Endothelial cell of umbilical vein (primary cell): ENCODE data around the gene LMAN2. TPM values are rescaled to one million over a fixed set of nuclear protein-coding genes. Genes with fewer than 3 reads are reported as not detected.

Source experiments
- BruUV-seq: library from RNA; stranded (reverse); fragments of 400-500 nt; replicated peaks from 2 replicates; lab custom pipeline; 2021; lab: Mats Ljungman, UMichigan
- CTCF ChIA-PET: fragments of 300-600, 350-600 bp; sonication (Branson Sonifier 250); formaldehyde crosslinking; loops from one replicate; lab custom pipeline; 2021; ENCODE audit warnings: antibody characterized with exemption, inconsistent platforms; lab: Charles Lee
- POLR2A ChIA-PET: fragments of 300-600, 350-600 bp; sonication (Branson Sonifier 250); formaldehyde crosslinking; loops from one replicate; lab custom pipeline; 2021; ENCODE audit warnings: antibody characterized with exemption, inconsistent platforms; lab: Charles Lee
- DNase-seq: peaks from one replicate; pipeline ENCODE4 v3.0.0-alpha.2; 2011; ENCODE audit warnings: low read depth, low spot score
- FAIRE-seq: peaks from 2 replicates; lab custom pipeline; 2011; peaks lifted over from hg19 to GRCh38; lab: Jason Lieb, UNC
- H2AFZ ChIP-seq: 2 replicates; pipeline ENCODE4 v1.6.0; 2012; ENCODE audit warnings: low read depth, low read length, control low read depth, inconsistent platforms
- H3K27ac ChIP-seq: 2 replicates; pipeline ENCODE4 v1.5.1; 2011; ENCODE audit warnings: low read depth, mild to moderate bottlenecking, control low read depth, low read length, moderate library complexity; ENCODE audit not compliant: insufficient read depth
- H3K27me3 ChIP-seq, 2 experiments: 2 replicates each; pipeline versions ENCODE4 v1.6.0 to v1.6.1; 2011; ENCODE audit warnings: low read length in 2 of 2, mixed read lengths in 1 of 2; ENCODE audit not compliant: control insufficient read depth in 2 of 2, insufficient read depth in 2 of 2
- H3K36me3 ChIP-seq, 2 experiments: 2 replicates in 1 of 2; 3 replicates in 1 of 2; pipeline ENCODE4 v1.5.1; 2011; ENCODE audit warnings: low read length in 2 of 2, mild to moderate bottlenecking in 1 of 2, moderate library complexity in 1 of 2; ENCODE audit not compliant: control insufficient read depth in 2 of 2, insufficient read depth in 2 of 2; ENCODE audit errors: extremely low read depth in 1 of 2
- H3K4me1 ChIP-seq: 3 replicates; pipeline ENCODE4 v1.5.1; 2011; ENCODE audit warnings: mild to moderate bottlenecking, low read length; ENCODE audit not compliant: control insufficient read depth, insufficient read depth; ENCODE audit errors: extremely low read depth
- H3K4me2 ChIP-seq: 2 replicates; pipeline ENCODE4 v1.6.1; 2011; ENCODE audit warnings: low read length, control low read depth, mixed read lengths; ENCODE audit not compliant: insufficient read depth
- H3K4me3 ChIP-seq, 3 experiments: fragments of 200-600 bp in 1 of 3; sonication (generic), shearing (Covaris generic) in 1 of 3; replicated peaks in 1 of 3; 2 replicates each; pipeline ENCODE4 v1.5.1; 2011 to 2016; ENCODE audit warnings: control low read depth in 3 of 3, low read length in 3 of 3, mild to moderate bottlenecking in 2 of 3, inconsistent platforms in 1 of 3, low read depth in 1 of 3, moderate library complexity in 1 of 3; ENCODE audit not compliant: insufficient read depth in 1 of 3
- H3K79me2 ChIP-seq: 2 replicates; pipeline ENCODE4 v1.6.0; 2012; ENCODE audit warnings: low read length, inconsistent platforms; ENCODE audit not compliant: control insufficient read depth, insufficient read depth
- H3K9ac ChIP-seq: replicated peaks from 2 replicates; pipeline ENCODE3; 2011; ENCODE audit warnings: low read length, control low read depth; ENCODE audit not compliant: insufficient read depth; ENCODE audit errors: extremely low read depth
- H3K9me1 ChIP-seq: replicated peaks from 3 replicates; pipeline ENCODE4 v1.6.0; 2011; ENCODE audit warnings: mild to moderate bottlenecking, low read length; ENCODE audit not compliant: control insufficient read depth, insufficient read depth; ENCODE audit errors: extremely low read depth
- H3K9me3 ChIP-seq: replicated peaks from 2 replicates; pipeline ENCODE4 v1.5.1; 2012; ENCODE audit warnings: low read length, inconsistent platforms; ENCODE audit not compliant: control insufficient read depth, insufficient read depth
- H4K20me1 ChIP-seq: replicated peaks from 2 replicates; pipeline ENCODE3; 2011; ENCODE audit warnings: mild to moderate bottlenecking, low read length; ENCODE audit not compliant: control insufficient read depth, insufficient read depth; ENCODE audit errors: extremely low read depth
- EZH2 ChIP-seq: IDR thresholded peaks from 2 replicates; pipeline ENCODE4 v1.6.1; 2012; ENCODE audit warnings: borderline replicate concordance, low read depth, mild to moderate bottlenecking, moderate library complexity, low read length, inconsistent platforms; ENCODE audit not compliant: severe bottlenecking
- FOS ChIP-seq: IDR thresholded peaks from 2 replicates; pipeline ENCODE4 v1.6.1; 2011; ENCODE audit warnings: mild to moderate bottlenecking, low read length, moderate library complexity, borderline replicate concordance; ENCODE audit not compliant: insufficient read depth
- JUN ChIP-seq: IDR thresholded peaks from 2 replicates; pipeline ENCODE4 v1.6.1; 2011; ENCODE audit warnings: borderline replicate concordance, low read depth; ENCODE audit not compliant: insufficient read length, insufficient read depth
- POLR2A ChIP-seq: IDR thresholded peaks from 2 replicates; pipeline ENCODE4 v1.6.1; 2012; ENCODE audit warnings: low read depth, mild to moderate bottlenecking, control low read depth, low read length
- dilution Hi-C: fragments of 300-500 bp; cut with MboI; formaldehyde crosslinking; loops from one replicate; pipeline ENCODE4 v1.15.0; 2019; ENCODE audit warnings: low sequenced_read_pairs; ENCODE audit not compliant: extremely low pct_ligation_motif_present
- intact Hi-C: fragments of 100-400 bp; cut with micrococcal nuclease; formaldehyde crosslinking; loops from one replicate; pipeline ENCODE4 v1.10.0; 2022
- polyA plus RNA-seq, 4 experiments: library from polyadenylated mRNA; depleted of rRNA in 3 of 4; stranded (reverse) in 3 of 4; unstranded in 1 of 4; fragments of >200 nt; gene quantifications; 2 replicates each; pipeline versions ENCODE4 v1.2.1 to v1.2.3, GENCODE V29; 2011 to 2012; ENCODE audit warnings: missing spikeins in 1 of 4
- total RNA-seq: library from RNA; stranded (reverse); gene quantifications from 2 replicates; pipeline ENCODE4 v1.2.3, GENCODE V29; 2021
- TF ChIP-seq, protein P1 (sequence below), 2 donors: IDR thresholded peaks; 1 replicate in 1 of 2; 2 replicates in 1 of 2; pipeline ENCODE4 v1.5.1; 2011; ENCODE audit warnings: low read length in 2 of 2, mild to moderate bottlenecking in 2 of 2, moderate library complexity in 2 of 2, control low read depth in 1 of 2, inconsistent platforms in 1 of 2, low read depth in 1 of 2; ENCODE audit not compliant: insufficient read depth in 1 of 2; ENCODE audit errors: extremely low read depth in 1 of 2
- TF ChIP-seq, protein P2 (sequence below): IDR thresholded peaks from 2 replicates; pipeline ENCODE4 v1.6.1; 2011; ENCODE audit not compliant: insufficient read depth, insufficient read length

LMAN2 gene
- total and polyA plus RNA-seq, 2 donors (not counting 3 experiments of a cell fraction or from before 2014, with no cell fraction given), result 151 to 370 TPM

DNA sequence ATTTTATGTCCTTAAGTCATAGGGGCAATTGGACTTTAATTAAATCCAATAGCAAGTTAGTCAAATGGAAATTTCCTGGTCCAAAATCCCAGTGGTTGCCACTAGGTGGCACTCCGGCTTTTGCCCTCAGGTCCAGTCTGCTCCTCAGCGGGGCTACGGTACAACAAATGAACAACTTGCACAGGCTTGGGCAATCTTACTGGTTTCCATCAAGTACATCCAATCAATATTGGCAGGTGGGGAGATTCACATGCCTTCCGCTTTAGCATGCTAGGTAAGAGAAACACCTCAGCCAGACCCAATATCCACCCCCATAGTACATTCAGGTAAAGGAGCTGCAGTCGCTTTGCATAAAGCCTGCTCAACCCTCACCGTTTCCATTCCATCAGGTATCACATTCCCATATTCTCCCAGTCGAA, 33.5 kb downstream of the LMAN2 start:
- Histone ChIP-seq H2AFZ (no peak overlapping the region), H3K4me3 (no peak overlapping the region), H3K27ac (no peak overlapping the region), H3K9ac (no peak overlapping the region), H4K20me1 (no peaks in the 10 kb centered on the region), H3K4me1 (peaks cover under 1% of the 10 kb centered on the region), H3K4me2 (no peak overlapping the region), H3K27me3 (no peaks in the 10 kb centered on the region), H3K9me1 (no peaks in the 10 kb centered on the region), H3K79me2 (no peaks in the 10 kb centered on the region), H3K36me3 (peaks cover 0 to 6% of the 10 kb centered on the region in 2 experiments), H3K9me3 (no peaks in the 10 kb centered on the region)
- DNase-seq (peak; percentile 82), FAIRE-seq (peak; percentile 83)
- no TSS peak for BruUV-seq
- dilution Hi-C loops (no loop called here), intact Hi-C loops (loop anchor here (1.0 to 2.0 kb wide), 4 partner anchors 18 to 137 kb away; no protein-coding TSS in a partner anchor)
- CTCF ChIA-PET, result interaction anchor here (0.7 to 3.5 kb wide), 19 partner anchors 8 to 229 kb away, joined by 3 to 44 read pairs (median 6); partner anchors contain the start of genes LMAN2 and SLC34A1
- TF ChIP-seq FOS, result no peak
- TF ChIP-seq, protein P1, sequence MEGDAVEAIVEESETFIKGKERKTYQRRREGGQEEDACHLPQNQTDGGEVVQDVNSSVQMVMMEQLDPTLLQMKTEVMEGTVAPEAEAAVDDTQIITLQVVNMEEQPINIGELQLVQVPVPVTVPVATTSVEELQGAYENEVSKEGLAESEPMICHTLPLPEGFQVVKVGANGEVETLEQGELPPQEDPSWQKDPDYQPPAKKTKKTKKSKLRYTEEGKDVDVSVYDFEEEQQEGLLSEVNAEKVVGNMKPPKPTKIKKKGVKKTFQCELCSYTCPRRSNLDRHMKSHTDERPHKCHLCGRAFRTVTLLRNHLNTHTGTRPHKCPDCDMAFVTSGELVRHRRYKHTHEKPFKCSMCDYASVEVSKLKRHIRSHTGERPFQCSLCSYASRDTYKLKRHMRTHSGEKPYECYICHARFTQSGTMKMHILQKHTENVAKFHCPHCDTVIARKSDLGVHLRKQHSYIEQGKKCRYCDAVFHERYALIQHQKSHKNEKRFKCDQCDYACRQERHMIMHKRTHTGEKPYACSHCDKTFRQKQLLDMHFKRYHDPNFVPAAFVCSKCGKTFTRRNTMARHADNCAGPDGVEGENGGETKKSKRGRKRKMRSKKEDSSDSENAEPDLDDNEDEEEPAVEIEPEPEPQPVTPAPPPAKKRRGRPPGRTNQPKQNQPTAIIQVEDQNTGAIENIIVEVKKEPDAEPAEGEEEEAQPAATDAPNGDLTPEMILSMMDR (IDR thresholded peaks at IDR 0.05; ENCODE audit: extremely low read depth in 1 of 2, insufficient read depth in 1 of 2, low read depth in 1 of 2, low read length in 2 of 2), result peak; percentile 83 to 93
- POLR2A ChIA-PET, result no interaction called here

DNA sequence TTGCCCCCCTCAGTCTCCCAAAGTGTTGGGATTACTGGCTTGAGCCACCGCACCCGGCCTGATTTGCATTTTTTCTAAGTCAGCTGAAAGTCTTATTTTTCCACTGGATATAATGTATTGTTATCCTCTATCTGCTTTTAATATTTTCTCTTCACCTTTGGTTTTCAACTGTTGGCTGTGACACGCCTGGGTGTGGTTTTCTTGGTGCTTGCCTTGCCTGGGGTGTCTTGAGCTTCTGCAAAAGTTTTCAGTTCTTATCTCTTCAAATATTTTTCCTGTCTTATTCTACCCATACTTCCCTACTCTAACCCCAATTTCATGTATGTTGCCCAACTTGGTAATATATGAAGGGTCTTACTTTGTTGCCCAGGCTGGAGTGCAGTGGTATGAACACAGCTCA, 35.5 kb downstream of the LMAN2 start:
- peaks cover 0 to 5% of the 10 kb centered on the region in 2 experiments for H3K36me3 ChIP-seq
- FAIRE-seq, result no peak
- H3K9ac ChIP-seq, result no peak overlapping the region
- no peak overlapping the region for H3K4me3 ChIP-seq
- ChIA-PET POLR2A (no interaction called here), CTCF (interaction anchor here (1.0 to 2.7 kb wide), 7 partner anchors 12 to 202 kb away, joined by 3 to 12 read pairs (median 4); no protein-coding TSS in a partner anchor)
- intact Hi-C loops (no loop called here), dilution Hi-C loops (no loop called here)
- no peak overlapping the region for H3K27ac ChIP-seq
- H3K79me2 ChIP-seq, result peaks cover 4% of the 10 kb centered on the region
- peaks cover 11% of the 10 kb centered on the region for H3K4me1 ChIP-seq
- TF ChIP-seq, protein P2, sequence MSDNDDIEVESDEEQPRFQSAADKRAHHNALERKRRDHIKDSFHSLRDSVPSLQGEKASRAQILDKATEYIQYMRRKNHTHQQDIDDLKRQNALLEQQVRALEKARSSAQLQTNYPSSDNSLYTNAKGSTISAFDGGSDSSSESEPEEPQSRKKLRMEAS, result no peak
- TF ChIP-seq POLR2A (no peak), EZH2 (no peak), JUN (no peak)
- TF ChIP-seq, protein P1 (IDR thresholded peaks at IDR 0.05; ENCODE audit: extremely low read depth in 1 of 2, insufficient read depth in 1 of 2, low read depth in 1 of 2, low read length in 2 of 2), result no peak
- H4K20me1 ChIP-seq, result no peaks in the 10 kb centered on the region
- H2AFZ ChIP-seq, result no peak overlapping the region
- H3K27me3 ChIP-seq, result no peaks in the 10 kb centered on the region
- H3K4me2 ChIP-seq, result no peak overlapping the region
- no peaks in the 10 kb centered on the region for H3K9me3 ChIP-seq
- no peak for DNase-seq
- no TSS peak for BruUV-seq
- no peaks in the 10 kb centered on the region for H3K9me1 ChIP-seq
